GM18498 (cell line): ENCODE data around the gene TBC1D22B.
"Not testable (repeated sequence)": the region's sequence is repeated elsewhere in the genome, so short reads cannot be mapped to it uniquely, and the experiment has no call there.

ENCODE experiments used
- ATAC-seq: cut with Tn5 transposase; IDR thresholded peaks from one replicate; pipeline ENCODE4 v1.9.1; 2021; ENCODE audit warnings: mild to moderate bottlenecking, moderate library complexity; ENCODE audit not compliant: unreplicated experiment

The TBC1D22B gene

DNA sequence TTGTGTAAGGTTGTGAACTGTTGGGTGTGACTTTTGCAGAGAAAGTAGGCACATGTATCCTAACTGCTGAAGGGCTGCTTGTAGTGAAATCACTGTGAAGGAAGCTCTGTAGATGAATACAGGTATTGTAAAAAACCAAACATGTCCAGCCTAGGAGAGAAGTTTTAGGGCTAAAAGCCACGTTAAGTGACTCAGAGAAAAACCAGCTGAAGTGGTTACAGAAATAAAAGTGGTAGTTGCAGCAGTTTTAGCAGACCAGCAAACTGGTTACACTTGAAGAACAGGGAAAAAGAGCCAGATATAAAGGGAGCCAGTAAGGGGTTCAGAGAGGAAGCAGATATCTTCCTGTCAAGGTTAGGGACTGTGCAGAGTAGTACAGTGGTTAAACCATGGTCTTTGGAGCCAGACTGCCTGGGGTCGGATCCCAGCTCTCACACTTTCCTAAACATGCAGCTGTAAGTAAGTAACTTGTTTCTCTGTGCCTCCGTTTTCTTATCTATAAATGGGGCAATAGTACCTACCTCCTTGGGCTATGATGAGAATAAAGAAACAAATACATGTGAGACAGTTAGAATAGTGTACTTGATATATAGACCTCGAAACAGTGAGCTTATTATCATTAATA lies 62.4 kb downstream of the TBC1D22B start:
- no peak for ATAC-seq

DNA sequence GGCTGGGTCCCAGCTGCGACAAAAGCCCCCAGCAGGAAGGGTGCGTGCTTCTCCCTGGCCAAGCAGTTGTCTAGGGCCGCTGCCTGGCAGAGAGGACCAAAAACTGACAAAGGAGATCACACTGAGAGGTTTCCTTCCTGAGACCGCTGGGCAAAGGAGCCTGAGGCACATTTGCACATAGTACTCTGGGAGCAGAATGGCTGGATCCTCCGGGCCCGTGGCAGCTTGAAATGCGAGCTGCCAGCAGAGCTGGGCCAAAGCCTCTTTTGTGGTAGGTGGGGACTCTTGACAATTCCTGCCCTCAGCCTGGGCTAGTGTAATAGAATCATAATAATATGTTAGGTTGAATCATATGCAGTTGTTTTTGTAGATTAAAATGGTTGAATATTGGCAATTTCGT lies 63.1 kb downstream of the TBC1D22B start:
- no peak for ATAC-seq

DNA sequence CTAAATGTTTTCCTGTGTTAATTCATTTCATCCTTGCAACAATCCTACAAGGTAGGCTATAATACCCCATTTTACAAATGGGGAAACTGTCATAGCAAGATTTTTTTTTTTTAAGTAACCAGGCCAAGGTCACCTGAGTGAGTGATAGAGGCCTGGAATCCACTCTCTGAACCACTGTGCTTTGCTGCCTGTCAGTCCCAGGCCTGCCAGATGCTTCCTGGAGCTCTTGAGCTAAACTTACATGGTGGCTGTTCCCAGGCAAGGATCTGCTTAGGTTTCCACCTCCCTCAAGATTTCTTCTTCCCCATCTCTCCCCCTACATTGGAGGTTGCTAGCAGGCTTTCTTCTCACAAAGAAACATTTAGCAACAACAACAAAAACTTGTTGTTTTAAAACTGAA lies 63.5 kb downstream of the TBC1D22B start:
- no peak for ATAC-seq

DNA sequence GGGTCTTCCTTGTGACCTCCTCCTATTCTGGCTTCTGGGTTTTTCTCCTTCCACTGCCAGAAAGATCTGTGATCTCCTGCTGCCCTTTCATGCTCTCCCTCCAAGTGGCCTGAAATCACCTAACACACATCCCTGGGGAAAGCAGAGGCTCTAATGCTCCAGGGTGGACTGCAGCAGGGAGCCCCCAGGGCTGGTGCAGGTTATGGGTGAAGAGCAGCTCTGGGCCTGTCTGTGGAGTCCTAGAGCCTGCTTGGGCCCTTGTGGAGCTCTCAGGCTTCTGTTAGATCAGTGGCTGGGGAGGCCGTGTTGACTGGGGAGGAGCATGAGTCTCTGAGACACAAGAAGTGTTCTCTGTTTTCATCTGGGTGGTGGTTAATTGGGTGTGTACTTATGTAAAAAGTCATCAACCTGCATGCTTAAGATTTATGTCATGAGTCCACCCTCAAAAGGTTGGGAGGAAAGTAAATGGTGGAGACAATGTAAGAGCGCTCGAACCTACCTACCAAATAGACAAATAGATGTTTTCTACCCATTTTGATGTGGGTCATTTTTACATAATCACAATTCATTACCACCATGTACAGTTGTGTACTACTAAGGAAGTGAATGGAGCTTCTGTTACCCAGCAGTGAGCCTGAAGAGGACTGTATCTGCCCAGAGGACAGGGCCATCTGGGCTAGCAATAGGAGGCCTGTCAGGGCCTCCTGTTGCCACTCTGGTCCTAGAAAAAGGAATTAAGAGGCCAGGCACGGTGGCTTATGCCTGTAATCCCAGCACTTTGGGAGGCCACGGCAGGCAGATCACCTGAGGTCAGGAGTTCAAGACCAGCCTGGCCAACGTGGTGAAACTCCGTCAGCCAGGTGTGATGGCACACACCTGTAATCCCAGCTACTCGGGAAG lies 64.2 kb downstream of the TBC1D22B start:
- ATAC-seq: no peak

DNA sequence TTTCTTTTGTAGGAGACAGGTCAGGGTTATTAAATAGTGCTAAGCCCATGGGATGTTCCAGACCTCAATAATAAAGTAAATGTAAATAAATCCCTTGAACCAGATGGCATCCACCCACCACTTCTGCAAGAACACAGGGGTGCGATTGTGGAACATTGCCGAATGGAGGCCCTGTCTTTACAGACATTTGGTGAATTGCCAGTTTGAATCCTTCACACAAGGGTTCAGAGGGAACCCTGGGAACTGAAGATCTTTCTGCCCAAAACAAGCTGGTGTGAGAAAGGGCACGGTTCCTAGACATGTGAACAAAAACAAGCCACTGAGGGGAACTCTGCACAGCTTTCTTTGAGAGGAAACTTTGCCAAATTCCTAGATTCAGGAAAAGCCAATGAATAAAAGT lies 66.0 kb downstream of the TBC1D22B start:
- ATAC-seq: no peak

DNA sequence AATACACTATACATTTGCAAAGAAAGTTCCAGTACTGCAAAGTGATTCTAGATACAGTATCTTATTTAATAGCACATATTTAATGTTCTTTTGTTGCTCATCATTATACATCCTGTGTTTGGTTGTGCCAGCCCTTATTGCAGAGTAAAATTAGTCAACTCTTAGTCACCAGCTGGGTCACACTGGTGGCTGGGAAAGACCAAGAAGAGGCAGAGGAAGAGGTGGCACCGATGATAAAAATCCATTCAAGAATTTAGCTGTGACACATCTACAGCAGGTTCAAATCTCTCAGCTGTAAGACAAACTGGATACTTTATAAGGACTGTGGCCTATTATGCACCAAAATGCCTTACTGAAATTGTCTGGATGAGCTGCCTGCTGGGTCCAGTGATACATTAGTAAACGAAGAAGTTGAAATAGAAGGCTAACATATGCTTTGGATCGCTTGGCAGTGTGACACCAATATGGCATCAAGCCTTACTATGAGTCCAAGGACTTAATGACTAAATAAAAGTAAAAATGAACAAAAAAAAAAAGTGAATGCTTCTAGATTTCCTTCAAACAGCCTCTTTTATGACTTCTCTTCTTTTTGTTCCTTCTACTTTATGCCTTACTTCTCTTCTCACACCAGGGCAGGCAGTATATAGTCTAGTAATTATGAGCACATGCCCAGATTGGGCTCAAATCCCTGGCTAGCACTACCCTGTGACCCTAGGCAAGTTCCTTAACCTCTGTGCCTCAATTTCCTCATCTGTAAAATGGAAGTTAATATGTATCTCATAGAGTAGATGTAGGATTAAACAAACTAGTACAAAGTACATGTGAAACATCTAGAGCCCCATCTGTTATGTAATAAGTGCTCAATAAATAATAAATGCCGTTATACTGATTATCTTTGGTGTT lies 66.8 kb downstream of the TBC1D22B start:
- ATAC-seq: no peak

DNA sequence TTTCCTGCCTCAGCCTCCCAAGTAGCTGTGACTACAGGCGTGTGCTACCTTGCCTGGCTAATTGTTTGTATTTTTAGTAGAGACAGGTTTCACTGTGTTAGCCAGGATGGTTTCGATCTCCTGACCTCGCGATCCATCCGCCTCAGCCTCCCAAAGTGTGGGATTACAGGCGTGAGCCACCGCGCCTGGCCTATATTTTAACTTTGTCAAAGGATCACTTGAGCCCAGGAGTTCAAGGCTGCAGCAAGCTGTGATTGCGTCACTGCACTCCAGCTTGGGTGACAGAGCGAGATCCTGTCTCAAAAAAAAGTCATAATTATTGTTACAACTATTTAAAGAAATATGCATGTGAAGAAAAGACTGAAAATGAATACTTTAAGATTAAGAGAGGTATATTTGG lies 72.8 kb downstream of the TBC1D22B start:
- ATAC-seq: not testable (repeated sequence)

DNA sequence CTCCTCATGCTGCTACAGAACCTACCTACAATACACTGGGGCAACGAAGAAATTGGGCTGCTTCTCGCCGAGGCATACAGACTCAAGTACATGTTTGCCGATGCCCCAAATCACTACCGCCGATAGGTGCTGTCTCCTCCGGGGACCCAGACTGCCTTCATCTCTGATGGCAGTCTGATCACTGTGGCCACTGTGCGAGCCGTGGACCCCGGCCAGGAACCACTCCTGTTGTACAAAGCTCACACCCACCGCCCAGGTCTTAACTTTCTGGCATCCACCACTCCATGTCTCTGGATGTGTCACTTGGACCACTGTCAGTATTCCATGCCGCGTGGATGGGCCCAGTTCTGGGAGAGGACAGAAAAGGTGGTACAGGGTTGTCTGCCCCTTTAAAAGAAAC lies 73.5 kb downstream of the TBC1D22B start:
- no peak for ATAC-seq

DNA sequence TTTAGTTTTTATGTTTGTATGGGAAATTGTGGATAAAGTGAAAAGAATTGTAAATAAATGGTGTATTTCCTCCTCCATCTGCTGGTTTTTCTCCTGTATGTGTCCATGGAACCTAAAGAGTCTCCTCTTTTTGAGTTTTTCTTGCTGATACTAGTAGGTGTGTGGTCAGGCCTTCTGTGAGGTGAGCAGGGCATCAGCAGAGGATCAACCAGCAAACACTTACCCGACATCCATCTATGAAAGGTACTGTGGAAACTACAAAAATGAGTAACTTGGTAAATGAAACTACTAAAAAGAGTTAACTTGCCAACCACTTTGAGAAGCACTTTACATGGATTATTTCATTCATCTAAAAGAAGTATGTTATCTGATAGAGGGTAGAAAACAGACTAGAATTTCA lies 75.3 kb downstream of the TBC1D22B start:
- ATAC-seq: no peak

DNA sequence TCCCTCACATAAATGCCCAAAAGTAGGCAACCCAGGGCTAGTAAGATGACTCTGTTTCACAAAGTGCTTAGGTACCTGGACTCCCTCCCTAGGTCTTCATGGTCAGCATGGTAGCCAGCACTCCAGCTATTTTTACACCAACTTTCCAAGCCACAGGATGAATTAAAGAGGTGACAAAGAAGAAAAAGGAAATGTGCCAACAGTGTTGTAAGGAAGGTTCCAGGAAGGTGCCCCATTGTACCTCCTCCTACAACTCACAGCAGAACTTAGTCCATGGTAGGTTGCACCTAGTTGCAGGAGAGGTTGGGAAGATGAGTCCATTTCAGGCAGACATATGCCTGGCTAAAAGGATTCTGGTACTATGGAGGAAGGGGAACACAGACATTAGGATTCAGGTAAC lies 76.5 kb downstream of the TBC1D22B start:
- ATAC-seq: no peak

DNA sequence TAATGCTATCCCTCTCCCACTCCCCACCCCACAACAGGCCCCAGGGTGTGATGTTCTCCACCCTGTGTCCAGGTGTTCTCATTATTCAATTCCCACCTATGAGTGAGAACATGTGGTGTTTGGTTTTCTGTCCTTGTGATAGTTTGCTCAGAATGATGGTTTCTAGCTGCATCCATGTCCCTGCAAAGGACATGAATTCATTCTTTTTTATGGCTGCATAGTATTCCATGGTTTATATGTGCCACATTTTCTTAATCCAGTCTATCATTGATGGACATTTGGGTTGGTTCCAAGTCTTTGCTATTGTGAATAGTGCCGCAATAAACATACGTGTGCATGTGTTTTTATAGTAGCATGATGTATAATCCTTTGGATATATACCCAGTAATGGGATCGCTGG lies 80.7 kb downstream of the TBC1D22B start:
- not testable (repeated sequence) for ATAC-seq

DNA sequence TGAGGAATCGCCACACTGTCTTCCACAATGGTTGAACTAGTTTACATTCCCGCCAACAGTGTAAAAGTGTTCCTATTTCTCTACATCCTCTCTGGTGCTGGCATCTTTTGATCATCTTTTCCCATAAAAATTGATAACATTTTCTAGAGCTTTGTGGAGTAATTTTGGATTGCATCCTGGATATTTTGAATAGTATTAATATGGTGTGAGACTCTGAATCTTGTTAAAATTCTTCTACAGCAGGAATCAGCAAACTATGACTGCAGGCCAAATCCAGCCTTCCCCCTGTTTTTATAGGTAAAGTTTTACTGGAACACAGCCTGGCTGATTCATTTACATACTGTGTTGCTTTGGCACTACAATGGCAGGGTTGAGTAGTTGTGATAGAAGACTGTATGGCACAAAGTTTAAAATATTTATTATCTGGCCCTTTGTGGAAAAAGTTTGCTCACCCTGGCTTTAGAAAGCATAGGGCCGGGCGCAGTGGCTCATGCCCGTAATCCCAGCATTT lies 81.2 kb downstream of the TBC1D22B start:
- ATAC-seq: no peak

DNA sequence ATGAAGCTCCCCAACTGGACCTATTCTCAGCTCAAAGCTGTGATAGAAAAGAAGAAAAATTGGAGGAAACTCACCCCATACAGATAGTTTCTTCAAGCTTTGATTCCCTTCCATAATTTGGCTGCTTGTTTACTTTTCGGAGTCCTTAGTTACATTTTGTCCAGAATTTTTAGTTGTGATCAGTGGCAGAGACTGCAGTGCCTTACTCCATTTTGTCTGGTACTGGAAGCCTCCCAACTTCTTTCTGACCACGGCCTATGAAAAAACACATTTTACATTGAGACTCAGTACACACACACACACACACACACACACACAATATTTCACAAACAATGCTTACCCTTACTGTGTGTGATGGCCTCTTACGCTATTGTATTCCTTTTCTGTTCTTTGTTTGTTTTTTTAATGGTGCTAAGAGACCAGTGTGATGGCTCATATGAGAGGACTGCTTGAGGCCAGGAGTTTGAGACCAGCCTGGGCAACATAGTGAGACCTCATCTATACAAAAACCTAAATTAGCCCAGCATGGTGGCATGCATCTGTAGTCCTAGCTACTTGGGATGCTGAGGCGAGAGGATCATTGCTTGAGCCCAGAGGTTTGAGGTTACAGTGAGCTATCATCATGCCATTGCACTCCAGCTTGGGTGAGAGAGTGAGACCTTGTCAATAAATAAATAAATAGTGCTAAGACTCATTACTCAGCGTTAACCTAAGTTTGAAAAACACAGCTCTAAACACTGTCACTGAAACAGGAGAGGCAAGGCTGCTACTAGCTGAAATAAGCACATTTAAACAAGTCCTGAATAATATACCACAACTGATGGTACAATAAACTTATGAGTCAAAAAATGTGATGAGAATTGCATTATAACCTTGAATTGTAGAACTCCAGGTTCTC lies 82.4 kb downstream of the TBC1D22B start:
- no peak for ATAC-seq

DNA sequence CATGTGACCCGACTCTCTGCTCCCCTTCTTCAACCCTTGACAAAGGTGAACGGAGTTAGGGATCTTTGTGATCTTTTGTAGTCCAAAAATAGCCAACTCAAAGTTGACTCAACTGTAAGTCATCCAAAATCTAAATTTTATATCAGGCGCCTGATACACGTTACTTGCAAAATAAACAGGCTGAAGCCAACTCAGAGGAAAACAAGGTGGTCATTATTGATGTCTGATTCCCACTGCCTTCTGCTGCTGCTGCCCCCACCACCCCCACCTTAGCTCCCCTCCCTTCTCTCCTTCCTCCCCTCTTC lies 83.0 kb downstream of the TBC1D22B start:
- ATAC-seq: no peak

DNA sequence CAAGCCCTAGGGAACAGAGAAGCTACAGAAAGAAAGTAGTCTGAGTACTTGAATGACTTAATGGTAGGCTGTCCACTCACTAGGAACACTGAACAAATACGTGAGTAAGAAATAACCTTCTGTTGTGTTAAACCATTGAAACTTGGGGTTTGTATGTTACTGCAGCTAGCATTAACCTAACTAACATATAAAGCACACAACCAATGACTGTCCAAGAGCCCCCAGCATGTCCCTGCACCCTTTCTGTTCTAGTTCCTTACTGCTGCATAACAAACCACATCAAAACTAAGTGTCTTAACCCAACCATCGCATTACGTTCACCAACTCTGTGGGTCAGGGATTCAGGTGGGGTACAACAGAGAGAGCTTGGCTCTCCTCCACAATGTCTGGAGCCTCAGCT lies 85.7 kb downstream of the TBC1D22B start:
- ATAC-seq: no peak

DNA sequence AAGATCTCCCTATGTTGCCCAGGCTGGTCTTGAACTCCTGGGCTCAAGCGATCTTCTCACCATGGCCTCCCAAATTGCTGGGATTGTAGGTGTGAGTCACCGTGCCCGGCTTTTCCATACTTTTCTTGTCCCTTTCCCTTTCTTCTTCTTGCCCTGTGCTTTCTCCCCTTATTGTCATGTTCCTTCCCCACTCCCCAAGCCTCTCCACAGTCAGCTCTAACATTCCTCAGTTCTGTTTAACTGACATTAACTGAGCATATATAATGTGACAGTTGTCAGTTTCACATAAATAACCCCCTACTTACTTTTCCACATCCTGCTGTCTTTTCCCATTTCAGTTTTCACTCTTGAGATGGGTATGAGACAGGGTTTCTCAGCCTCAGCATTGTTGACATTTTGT lies 86.7 kb downstream of the TBC1D22B start:
- no peak for ATAC-seq

DNA sequence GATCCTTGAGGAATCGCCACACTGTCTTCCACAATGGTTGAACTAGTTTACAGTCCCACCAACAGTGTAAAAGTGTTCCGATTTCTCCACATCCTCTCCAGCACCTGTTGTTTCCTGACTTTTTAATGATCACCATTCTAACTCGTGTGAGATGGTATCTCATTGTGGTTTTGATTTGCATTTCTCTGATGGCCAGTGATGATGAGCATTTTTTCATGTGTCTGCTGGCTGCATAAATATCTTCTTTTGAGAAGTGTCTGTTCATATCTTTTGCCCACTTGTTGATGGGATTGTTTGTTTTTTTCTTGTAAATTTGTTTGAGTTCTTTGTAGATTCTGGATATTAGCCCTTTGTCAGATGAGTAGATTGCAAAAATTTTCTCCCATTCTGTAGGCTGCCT lies 88.2 kb downstream of the TBC1D22B start:
- ATAC-seq: not testable (repeated sequence)

DNA sequence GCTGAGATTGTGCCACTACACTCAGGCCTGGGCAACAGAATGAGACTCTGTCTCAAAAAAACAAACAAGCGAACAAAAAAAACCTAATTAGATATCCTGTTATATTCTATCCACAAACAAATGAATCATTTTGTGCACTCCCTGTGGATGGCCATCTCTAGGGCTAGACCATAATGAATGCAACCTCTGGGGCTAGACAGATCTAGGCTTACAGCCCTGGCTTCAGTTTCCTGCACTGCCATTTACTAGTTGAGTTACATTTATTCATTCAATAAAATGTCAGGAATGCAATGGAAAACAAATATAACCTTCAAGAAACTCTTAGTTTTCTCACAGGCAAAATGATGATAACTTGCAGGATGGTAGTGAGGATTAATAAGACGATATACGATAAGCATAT lies 89.6 kb downstream of the TBC1D22B start:
- ATAC-seq: no peak

DNA sequence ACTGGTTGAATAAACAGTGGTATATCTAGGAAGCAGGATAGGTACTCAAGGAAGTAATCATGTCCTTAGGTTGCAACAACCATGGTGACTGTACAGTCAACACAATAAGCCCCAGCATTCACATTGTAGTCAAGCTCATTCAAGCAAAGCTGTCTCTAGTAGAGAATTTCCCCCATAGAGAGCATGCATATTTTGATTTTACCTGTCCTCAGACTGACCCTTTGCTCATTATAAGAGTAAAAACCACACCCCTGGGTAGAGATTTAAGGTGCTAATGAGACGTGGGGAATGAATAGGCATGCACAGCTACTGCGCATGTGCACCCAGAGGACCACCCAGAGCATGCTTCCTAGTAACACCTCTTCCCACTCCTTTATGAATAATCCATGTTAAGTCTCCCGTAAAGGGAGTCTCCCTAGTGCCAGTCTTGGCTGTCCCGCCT lies 90.1 kb downstream of the TBC1D22B start:
- no peak for ATAC-seq

DNA sequence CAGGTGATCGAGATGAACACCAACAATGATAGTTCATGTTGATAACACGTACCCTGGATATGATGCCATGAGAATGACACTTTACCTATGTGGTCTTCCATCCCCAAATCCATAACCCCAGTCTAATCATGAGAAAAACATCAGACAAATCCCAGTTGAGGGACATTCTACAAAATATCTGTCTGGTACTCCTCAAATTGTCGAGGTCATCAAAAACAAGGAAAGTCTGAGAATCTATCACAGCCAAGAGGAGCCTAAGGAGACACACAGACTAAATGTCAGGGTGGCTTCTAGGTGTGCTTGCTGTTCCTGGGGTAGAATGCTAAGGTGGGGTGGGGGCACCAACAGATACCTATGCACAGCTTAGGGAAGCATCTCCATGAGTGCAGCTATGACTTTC lies 93.5 kb downstream of the TBC1D22B start:
- ATAC-seq: no peak
